ENCODE measurements around the gene NCEH1.

- TF ChIP-seq CTCF (conservative IDR thresholded peaks at IDR 0.05; ENCODE audit: low read depth, low read length) (peak; percentile 62), CHD1 (IDR thresholded peaks at IDR 0.05; ENCODE audit: low read depth, low read length) (no peak), POLR2A (IDR thresholded peaks at IDR 0.05; ENCODE audit: low read depth, low read length) (no peak), MAFK (IDR thresholded peaks at IDR 0.05; ENCODE audit: low read depth, low read length) (no peak), BHLHE40 (IDR thresholded peaks at IDR 0.05; ENCODE audit: low read depth, low read length) (no peak), MXI1 (IDR thresholded peaks at IDR 0.05; ENCODE audit: borderline replicate concordance, low read depth, low read length) (no peak), RFX5 (IDR thresholded peaks at IDR 0.05; ENCODE audit: low read depth, low read length) (no peak), CEBPB (IDR thresholded peaks at IDR 0.05; ENCODE audit: low read depth, low read length) (no peak), SMC3 (IDR thresholded peaks at IDR 0.05; ENCODE audit: low read depth, low read length) (0 out of 2 replicates have a peak, but pooled peaks have one; percentile 6), ELK1 (IDR thresholded peaks at IDR 0.05; ENCODE audit: borderline replicate concordance, low read depth, low read length) (no peak), MAZ (IDR thresholded peaks at IDR 0.05; ENCODE audit: borderline replicate concordance, low read depth, low read length) (no peak), RAD21 (IDR thresholded peaks at IDR 0.05; ENCODE audit: low read length) (peak; percentile 34; the same call in 1 of the 2 replicates)
These were observed 35.2 kb downstream of the NCEH1 start for GRCh38 chr3:172675441-172676193.

All from IMR-90 (cell line).